Endometrial microvascular endothelial cells (primary cell): ENCODE results near the gene PRMT9. TPM values are rescaled to one million over a fixed set of nuclear protein-coding genes. Genes with fewer than 3 reads are reported as not detected.

ENCODE experiments used
- in situ Hi-C: cut with HindIII; loops from 2 replicates; pipeline ENCODE4 v1.10.0; 2017; ENCODE audit warnings: low sequenced_read_pairs, low pct_unique_long_range_greater_than_20kb; ENCODE audit errors: inconsistent ontology term
- total RNA-seq: library from RNA; depleted of rRNA; stranded (reverse); fragments of >200 nt; gene quantifications from one replicate; pipeline ENCODE4 v1.2.3, GENCODE V29; 2015; ENCODE audit errors: inconsistent ontology term

PRMT9 gene
- total RNA-seq, 1 donor from 2014 or later, result 7.5 TPM

- in situ Hi-C loops, result no loop called here
These were observed 93.6 kb downstream of the PRMT9 start for GRCh38 chr4:147590249-147590920.

GRCh38 chr4:147589586-147589985, 94.4 kb downstream of the PRMT9 start:
- in situ Hi-C loops, result no loop called here

Other genes starting within 250 kb of the PRMT9 start
- 3.3 TPM for gene EDNRA, start 203.1 kb downstream of the PRMT9 start, total RNA-seq
- gene TMEM184C, start 66.8 kb downstream of the PRMT9 start, total RNA-seq, result 37.3 TPM
- 28.1 TPM for gene ARHGAP10, start 47.9 kb upstream of the PRMT9 start, total RNA-seq